Peyer's patch (tissue), 4 donors: ENCODE data around the gene TTL. TPM values are rescaled to one million over a fixed set of nuclear protein-coding genes. Genes with fewer than 3 reads are reported as not detected.
"Not testable (repeated sequence)": the region's sequence is repeated elsewhere in the genome, so short reads cannot be mapped to it uniquely, and the experiment has no call there.

Source experiments
- DNase-seq, 3 donors: peaks; one replicate each; pipeline ENCODE4 v3.0.0-alpha.2; 2017 to 2019
- H3K27ac ChIP-seq, 4 donors: fragments of 200-600 bp; sonication (generic); one replicate each; pipeline ENCODE4 v1.5.1; 2016 to 2019
- H3K27me3 ChIP-seq, 2 donors: fragments of 200-600 bp; sonication (generic); one replicate each; pipeline ENCODE4 v1.5.1; 2019
- H3K36me3 ChIP-seq, 3 donors: fragments of 200-600 bp; sonication (generic); one replicate each; pipeline ENCODE4 v1.5.1; 2016 to 2019
- H3K4me1 ChIP-seq, 4 donors: fragments of 200-600 bp; sonication (generic); one replicate each; pipeline ENCODE4 v1.5.1; 2016 to 2019
- H3K4me3 ChIP-seq, 4 donors: fragments of 200-600 bp; sonication (generic); 1 replicate in 3 of 4; 2 replicates in 1 of 4; pipeline ENCODE4 v1.5.1; 2016 to 2019; ENCODE audit warnings: mild to moderate bottlenecking in 1 of 4
- H3K9me3 ChIP-seq, 4 donors: fragments of 200-600 bp; sonication (generic); one replicate each; pipeline ENCODE4 v1.5.1; 2016 to 2019; ENCODE audit warnings: mild to moderate bottlenecking in 1 of 4
- POLR2A ChIP-seq, 2 donors: fragments of 450-650 bp; IDR thresholded peaks; one replicate each; pipeline ENCODE4 v1.5.1; 2017; ENCODE audit warnings: antibody characterized with exemption in 2 of 2, mild to moderate bottlenecking in 2 of 2, moderate library complexity in 2 of 2
- total RNA-seq, 4 donors: library from RNA; depleted of rRNA; stranded (reverse); fragments of >200 nt; gene quantifications; one replicate each; pipeline ENCODE4 v1.1.0, GENCODE V29; 2016
- TF ChIP-seq, protein P1 (sequence below), 6 experiments: fragments of 450-650 bp in 4 of 6; fragments of 200-600 bp in 2 of 6; sonication (generic) in 1 of 6; IDR thresholded peaks; one replicate each; pipeline ENCODE4 v1.5.1; 2017 to 2019; ENCODE audit warnings: antibody characterized with exemption in 6 of 6, mild to moderate bottlenecking in 3 of 6, moderate library complexity in 1 of 6

TTL gene
- total RNA-seq, 4 donors from 2014 or later, result 6.8 to 15.7 (median 13.2) TPM

DNA sequence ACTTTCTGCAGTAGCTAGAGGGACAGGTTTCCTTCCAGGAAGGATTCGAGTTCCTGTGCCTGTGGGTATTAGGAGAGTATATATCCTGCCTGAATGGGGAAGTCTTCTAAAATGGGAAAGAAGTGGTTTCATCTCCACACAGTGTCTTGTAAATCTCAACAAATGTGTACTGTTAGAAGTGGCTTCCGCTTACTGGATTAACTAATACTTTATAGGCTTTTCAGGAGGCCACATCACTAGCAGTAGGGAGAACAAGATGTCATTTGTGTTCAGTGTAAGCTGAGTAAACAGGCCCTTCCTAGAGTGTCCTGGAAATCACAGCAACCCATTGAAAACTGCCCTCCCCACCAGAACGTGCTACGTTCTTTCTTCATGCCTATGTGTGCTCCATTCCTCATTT is 47.8 kb downstream of the TTL start:
- H3K36me3 ChIP-seq, result peaks cover 0 to 23% (median 0%) of the 10 kb centered on the region in 3 donors
- H3K27ac ChIP-seq, result no peak overlapping the region
- H3K4me1 ChIP-seq, result no peaks in the 10 kb centered on the region

DNA sequence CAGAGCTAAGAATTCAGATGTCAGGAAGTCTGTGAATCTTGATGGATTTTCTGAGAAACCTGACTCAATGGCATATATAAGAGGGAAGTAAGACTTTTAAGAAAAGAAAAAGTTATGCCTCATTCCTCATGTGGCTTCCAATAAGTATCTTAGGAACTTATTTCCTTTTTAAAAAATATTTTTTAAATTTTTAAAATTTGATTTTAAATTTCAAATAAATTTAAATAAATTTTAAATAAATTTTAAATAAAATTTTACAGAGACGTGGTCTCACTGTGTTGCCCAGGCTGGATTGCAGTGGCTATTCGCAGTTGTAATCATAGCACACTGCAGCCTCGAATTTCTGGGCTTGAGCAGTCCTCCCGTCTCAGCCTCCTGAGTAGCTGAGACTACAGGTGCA is 48.8 kb downstream of the TTL start:
- Histone ChIP-seq H3K27me3 (no peaks in the 10 kb centered on the region), H3K4me3 (no peak overlapping the region), H3K27ac (no peak overlapping the region), H3K9me3 (no peaks in the 10 kb centered on the region), H3K4me1 (no peaks in the 10 kb centered on the region), H3K36me3 (peaks cover 0 to 23% (median 0%) of the 10 kb centered on the region in 3 donors)
- TF ChIP-seq, protein P1, sequence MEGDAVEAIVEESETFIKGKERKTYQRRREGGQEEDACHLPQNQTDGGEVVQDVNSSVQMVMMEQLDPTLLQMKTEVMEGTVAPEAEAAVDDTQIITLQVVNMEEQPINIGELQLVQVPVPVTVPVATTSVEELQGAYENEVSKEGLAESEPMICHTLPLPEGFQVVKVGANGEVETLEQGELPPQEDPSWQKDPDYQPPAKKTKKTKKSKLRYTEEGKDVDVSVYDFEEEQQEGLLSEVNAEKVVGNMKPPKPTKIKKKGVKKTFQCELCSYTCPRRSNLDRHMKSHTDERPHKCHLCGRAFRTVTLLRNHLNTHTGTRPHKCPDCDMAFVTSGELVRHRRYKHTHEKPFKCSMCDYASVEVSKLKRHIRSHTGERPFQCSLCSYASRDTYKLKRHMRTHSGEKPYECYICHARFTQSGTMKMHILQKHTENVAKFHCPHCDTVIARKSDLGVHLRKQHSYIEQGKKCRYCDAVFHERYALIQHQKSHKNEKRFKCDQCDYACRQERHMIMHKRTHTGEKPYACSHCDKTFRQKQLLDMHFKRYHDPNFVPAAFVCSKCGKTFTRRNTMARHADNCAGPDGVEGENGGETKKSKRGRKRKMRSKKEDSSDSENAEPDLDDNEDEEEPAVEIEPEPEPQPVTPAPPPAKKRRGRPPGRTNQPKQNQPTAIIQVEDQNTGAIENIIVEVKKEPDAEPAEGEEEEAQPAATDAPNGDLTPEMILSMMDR (IDR thresholded peaks at IDR 0.05), result no peak
- no peak for TF ChIP-seq POLR2A (IDR thresholded peaks at IDR 0.05)
- DNase-seq, result no peak

More for the DNA sequence above, 47.8 kb downstream of the TTL start:
- TF ChIP-seq, protein P1 (IDR thresholded peaks at IDR 0.05), result no peak
- no peak for TF ChIP-seq POLR2A (IDR thresholded peaks at IDR 0.05)
- Histone ChIP-seq H3K27me3 (no peaks in the 10 kb centered on the region), H3K9me3 (no peaks in the 10 kb centered on the region), H3K4me3 (no peak overlapping the region)
- no peak for DNase-seq

DNA sequence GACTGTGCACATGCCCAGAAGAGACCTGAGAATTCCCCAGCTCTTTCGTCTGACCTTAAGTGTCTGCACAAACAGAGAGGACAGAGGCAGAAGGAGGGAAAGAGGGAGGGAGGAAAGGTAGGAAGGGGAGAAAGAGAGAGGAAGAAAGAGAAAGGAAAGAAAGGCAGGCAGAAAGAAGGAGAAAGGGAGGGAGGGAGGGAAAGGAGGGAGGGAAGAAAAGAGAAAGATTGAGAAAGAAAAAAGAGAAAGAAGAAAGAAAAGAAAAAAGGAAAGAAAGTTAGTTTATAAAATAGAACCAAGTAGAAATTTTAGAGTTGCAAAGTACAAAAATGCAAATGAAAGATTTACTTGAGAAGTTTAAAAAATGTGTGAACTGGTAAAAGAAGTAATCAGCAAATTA is 52.9 kb downstream of the TTL start:
- no peak for DNase-seq
- Histone ChIP-seq H3K27ac (no peak overlapping the region), H3K4me1 (no peaks in the 10 kb centered on the region), H3K9me3 (no peaks in the 10 kb centered on the region), H3K27me3 (no peaks in the 10 kb centered on the region), H3K4me3 (no peak overlapping the region), H3K36me3 (peaks cover 0 to 7% (median 0%) of the 10 kb centered on the region in 3 donors)
- TF ChIP-seq, protein P1 (IDR thresholded peaks at IDR 0.05), result no peak
- no peak for TF ChIP-seq POLR2A (IDR thresholded peaks at IDR 0.05)

DNA sequence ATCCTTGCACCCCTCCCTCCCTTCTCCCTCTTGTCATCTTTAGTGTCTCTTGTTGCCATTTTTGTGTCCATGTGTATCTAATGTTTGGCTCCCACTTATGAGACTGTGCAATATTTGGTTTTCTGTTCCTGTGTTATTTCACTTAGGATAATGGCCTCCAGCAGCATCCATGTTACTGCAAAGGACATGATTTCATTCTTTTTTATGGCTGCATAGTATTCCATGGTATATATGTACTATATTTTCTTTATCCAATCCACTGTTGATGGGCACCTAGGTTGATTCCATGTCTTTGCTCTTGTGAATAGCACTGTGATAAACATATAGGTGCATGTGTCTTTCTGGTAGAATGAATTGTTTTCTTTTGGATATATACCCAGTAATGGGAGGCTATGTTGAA is 54.7 kb downstream of the TTL start:
- DNase-seq, H3K27me3 ChIP-seq: not testable (repeated sequence)

DNA sequence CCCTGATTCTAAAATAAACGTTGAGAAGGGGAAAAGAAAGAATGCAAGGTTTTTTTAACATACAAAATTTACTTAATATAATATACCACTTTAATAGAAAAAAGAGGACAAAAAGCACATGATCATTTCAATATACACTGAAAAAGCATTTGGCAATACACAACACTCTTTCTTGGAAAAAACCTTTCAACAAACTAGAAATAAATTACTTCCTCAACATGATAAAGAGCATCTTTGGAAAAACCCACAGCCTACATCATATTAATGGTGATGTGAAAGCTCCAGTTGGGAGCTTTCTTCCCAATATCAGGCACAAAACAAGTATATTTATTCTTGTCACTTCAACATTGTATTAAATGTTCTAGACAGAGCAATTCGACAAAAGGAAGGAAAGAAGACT is 57.4 kb downstream of the TTL start:
- H3K27me3 ChIP-seq, result no peaks in the 10 kb centered on the region
- TF ChIP-seq POLR2A (IDR thresholded peaks at IDR 0.05), result no peak
- TF ChIP-seq, protein P1 (IDR thresholded peaks at IDR 0.05), result no peak
- DNase-seq, result no peak
- no peak overlapping the region for H3K27ac ChIP-seq
- no peak overlapping the region for H3K4me3 ChIP-seq
- H3K36me3 ChIP-seq, result no peaks in the 10 kb centered on the region
- H3K4me1 ChIP-seq, result peaks cover 0 to 17% (median 4%) of the 10 kb centered on the region in 4 donors
- H3K9me3 ChIP-seq, result no peaks in the 10 kb centered on the region

More for the DNA sequence above, 54.7 kb downstream of the TTL start:
- H3K27ac ChIP-seq, H3K36me3 ChIP-seq, H3K4me1 ChIP-seq, H3K4me3 ChIP-seq, H3K9me3 ChIP-seq: not testable (repeated sequence)

DNA sequence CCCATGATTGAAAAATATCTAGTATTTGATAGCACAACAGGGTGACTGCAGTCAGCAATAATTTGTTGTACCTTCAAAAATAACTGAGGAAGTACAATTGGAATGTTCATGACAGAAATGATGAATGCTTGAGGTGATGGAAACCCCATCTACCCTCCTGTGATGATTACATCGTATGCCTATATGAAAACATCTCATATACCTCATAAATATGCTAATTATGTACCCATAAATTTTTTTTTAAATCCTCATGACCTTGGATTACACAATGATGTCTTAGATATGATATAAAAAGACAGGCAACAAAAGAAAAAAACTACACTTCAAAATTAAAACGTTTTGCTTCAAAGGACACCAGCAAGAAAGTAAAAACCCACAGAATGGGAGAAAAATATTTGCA is 59.0 kb downstream of the TTL start:
- DNase-seq, result no peak
- H3K27ac ChIP-seq, result peak overlapping the region in 1 of 4 donors; percentile 89
- no peaks in the 10 kb centered on the region for H3K27me3 ChIP-seq
- no peak for TF ChIP-seq POLR2A (IDR thresholded peaks at IDR 0.05)
- TF ChIP-seq, protein P1 (IDR thresholded peaks at IDR 0.05), result no peak
- H3K9me3 ChIP-seq, result no peaks in the 10 kb centered on the region
- peaks cover 0 to 4% (median 0%) of the 10 kb centered on the region in 3 donors for H3K36me3 ChIP-seq
- H3K4me3 ChIP-seq, result no peak overlapping the region
- H3K4me1 ChIP-seq, result peaks cover 0 to 18% (median 4%) of the 10 kb centered on the region in 4 donors
